B cell (primary cell): Measurements from ENCODE around the gene SLC22A15. TPM values are rescaled to one million over a fixed set of nuclear protein-coding genes. Genes with fewer than 3 reads are reported as not detected.

Experiments used
- ATAC-seq: fragments of 200-7000 bp; cut with Tn5 transposase; one replicate; pipeline ENCODE4 v1.10.0; 2021; ENCODE audit warnings: low read depth, mild to moderate bottlenecking, moderate number of reproducible peaks, moderate library complexity
- CTCF ChIA-PET: fragments of 350-600 bp; sonication (Branson Sonifier 250); formaldehyde crosslinking; loops from one replicate; lab custom pipeline; 2021; ENCODE audit warnings: antibody characterized with exemption, inconsistent platforms; lab: Charles Lee
- POLR2A ChIA-PET: fragments of 350-600 bp; sonication (Branson Sonifier 250); formaldehyde crosslinking; loops from one replicate; lab custom pipeline; 2021; ENCODE audit warnings: antibody characterized with exemption; lab: Charles Lee
- DNase-seq: peaks from one replicate; pipeline ENCODE4 v3.0.0; 2013
- H2AFZ ChIP-seq: 2 replicates; pipeline ENCODE4 v1.6.1; 2012; ENCODE audit warnings: mild to moderate bottlenecking, low read depth, low read length; ENCODE audit not compliant: insufficient read depth, poor library complexity, severe bottlenecking
- H3K27ac ChIP-seq, 2 donors: 1 replicate in 1 of 2; 2 replicates in 1 of 2; pipeline ENCODE4 v1.5.1; 2012 to 2013; ENCODE audit warnings: low read length in 2 of 2, mild to moderate bottlenecking in 2 of 2, moderate library complexity in 1 of 2
- H3K27me3 ChIP-seq, 4 experiments: fragments of 200-600 bp in 1 of 4; sonication (generic) in 1 of 4; replicated peaks in 1 of 4; 1 replicate in 2 of 4; 2 replicates in 2 of 4; pipeline versions ENCODE4 v1.6.1 to v1.7.0; 2013 to 2016; ENCODE audit warnings: low read length in 3 of 4, mild to moderate bottlenecking in 2 of 4, mixed read lengths in 1 of 4, moderate library complexity in 1 of 4; ENCODE audit not compliant: insufficient read depth in 4 of 4, control insufficient read depth in 3 of 4; ENCODE audit errors: control extremely low read depth in 1 of 4
- H3K36me3 ChIP-seq, 2 experiments: replicated peaks in 1 of 2; 1 replicate in 1 of 2; 2 replicates in 1 of 2; pipeline versions ENCODE4 v1.6.1 to v1.7.1; 2013; ENCODE audit warnings: low read length in 1 of 2; ENCODE audit not compliant: insufficient read depth in 2 of 2, control insufficient read depth in 1 of 2; ENCODE audit errors: control extremely low read depth in 1 of 2, extremely low read depth in 1 of 2
- H3K4me1 ChIP-seq, 2 donors: fragments of 200-600 bp in 1 of 2; sonication (generic) in 1 of 2; 1 replicate in 1 of 2; 2 replicates in 1 of 2; pipeline versions ENCODE4 v1.5.1 to v1.6.1; 2013 to 2017; ENCODE audit warnings: low read length in 2 of 2; ENCODE audit not compliant: control insufficient read depth in 2 of 2, insufficient read depth in 2 of 2
- H3K4me2 ChIP-seq: replicated peaks from 2 replicates; pipeline ENCODE3; 2012; ENCODE audit warnings: mild to moderate bottlenecking, low read depth, low read length; ENCODE audit not compliant: poor library complexity, severe bottlenecking
- H3K4me3 ChIP-seq, 5 experiments: fragments of 200-600 bp in 1 of 5; sonication (generic) in 1 of 5; 1 replicate in 3 of 5; 2 replicates in 2 of 5; pipeline versions ENCODE4 v1.5.1 to v1.7.0; 2011 to 2016; ENCODE audit warnings: low read length in 4 of 5, mild to moderate bottlenecking in 4 of 5, low read depth in 2 of 5, control low read depth in 1 of 5, moderate library complexity in 1 of 5; ENCODE audit not compliant: insufficient read depth in 1 of 5; ENCODE audit errors: control extremely low read depth in 1 of 5, extremely low read depth in 1 of 5
- H3K79me2 ChIP-seq: fragments of 200-600 bp; sonication (generic); one replicate; pipeline ENCODE4 v1.6.0; 2016; ENCODE audit warnings: low read length; ENCODE audit not compliant: control insufficient read depth, insufficient read depth
- H3K9ac ChIP-seq: fragments of 200-600 bp; sonication (generic); 2 replicates; pipeline ENCODE4 v1.6.1; 2017; ENCODE audit warnings: mild to moderate bottlenecking, low read length, moderate library complexity
- H3K9me3 ChIP-seq, 3 donors: one replicate each; pipeline versions ENCODE4 v1.6.1 to v1.7.1; 2013; ENCODE audit warnings: low read length in 2 of 3; ENCODE audit not compliant: control insufficient read depth in 2 of 3, insufficient read depth in 1 of 3; ENCODE audit errors: control extremely low read depth in 1 of 3
- H4K20me1 ChIP-seq: 2 replicates; pipeline ENCODE4 v1.6.0; 2012; ENCODE audit warnings: mild to moderate bottlenecking, low read length; ENCODE audit not compliant: insufficient read depth, control insufficient read depth, poor library complexity, severe bottlenecking
- H3K27ac Mint-ChIP-seq: one replicate; pipeline ENCODE4 v1.8.0; 2021; ENCODE audit warnings: mixed read lengths
- H3K27me3 Mint-ChIP-seq: one replicate; pipeline ENCODE4 v1.8.0; 2021; ENCODE audit warnings: mixed read lengths
- H3K4me1 Mint-ChIP-seq: one replicate; pipeline ENCODE4 v1.8.0; 2021; ENCODE audit warnings: mixed read lengths
- H3K4me3 Mint-ChIP-seq: one replicate; pipeline ENCODE4 v1.8.0; 2021; ENCODE audit warnings: mixed read lengths
- H3K9me3 Mint-ChIP-seq: one replicate; pipeline ENCODE4 v1.8.0; 2022; ENCODE audit warnings: mixed read lengths; ENCODE audit not compliant: insufficient read depth
- CTCF ChIP-seq: fragments of 200-600 bp; IDR thresholded peaks from one replicate; pipeline ENCODE4 v1.8.0; 2022; ENCODE audit warnings: antibody characterized with exemption, mild to moderate bottlenecking
- EZH2 ChIP-seq: IDR thresholded peaks from 2 replicates; pipeline ENCODE4 v1.6.1; 2012; ENCODE audit warnings: borderline replicate concordance, low read depth, mild to moderate bottlenecking, moderate library complexity, low read length; ENCODE audit not compliant: insufficient read depth, poor library complexity, severe bottlenecking
- WGBS: methylation state at CpG from one replicate; pipeline ENCODE4 v1.1.5; 2013; ENCODE audit warnings: missing lambda C conversion rate; ENCODE audit not compliant: insufficient coverage; 5-methylcytosine and 5-hydroxymethylcytosine counted together
- intact Hi-C: fragments of 100-400 bp; cut with micrococcal nuclease; formaldehyde crosslinking; loops from one replicate; pipeline ENCODE4 v1.10.0; 2022
- polyA plus RNA-seq: library from polyadenylated mRNA; depleted of rRNA; stranded (reverse); fragments of >200 nt; gene quantifications from 2 replicates; pipeline ENCODE4 v1.2.3, GENCODE V29; 2012
- total RNA-seq, 2 donors: library from RNA; stranded (reverse); fragments of 120-200 nt in 1 of 2; gene quantifications; 1 replicate in 1 of 2; 2 replicates in 1 of 2; pipeline versions ENCODE4 v1.2.3 to v1.2.4, GENCODE V29; 2013 to 2022

SLC22A15 gene
- total and polyA plus RNA-seq, 2 donors (not counting 1 experiment from before 2014, with no cell fraction given) = 3.9 to 7.5 TPM

- no peak overlapping the region for H3K27ac ChIP-seq
- H3K27me3 Mint-ChIP-seq = peaks cover 15% of the 10 kb centered on the region
- no peak for ATAC-seq
- H3K79me2 ChIP-seq = no peaks in the 10 kb centered on the region
- CTCF ChIA-PET = no interaction called here
- POLR2A ChIA-PET = no interaction called here
- DNase-seq = no peak
- no peaks in the 10 kb centered on the region for H3K4me1 Mint-ChIP-seq
- H3K4me3 ChIP-seq = no peak overlapping the region
- no peaks in the 10 kb centered on the region for H3K36me3 ChIP-seq
- no peak overlapping the region for H3K27ac Mint-ChIP-seq
- H3K4me3 Mint-ChIP-seq = no peak overlapping the region
- peaks cover 9% of the 10 kb centered on the region for H3K9me3 Mint-ChIP-seq
- no peak overlapping the region for H3K4me2 ChIP-seq
- H3K9me3 ChIP-seq = peaks cover 4 to 14% (median 10%) of the 10 kb centered on the region in 3 donors
- H3K9ac ChIP-seq = no peak overlapping the region
- no peaks in the 10 kb centered on the region for H4K20me1 ChIP-seq
- H2AFZ ChIP-seq = no peak overlapping the region
- intact Hi-C loops = no loop called here
- H3K4me1 ChIP-seq = no peaks in the 10 kb centered on the region
- H3K27me3 ChIP-seq = no peaks in the 10 kb centered on the region
- TF ChIP-seq EZH2 (no peak), CTCF (no peak)
Observed at GRCh38 chr1:116095027-116095426, 118.7 kb downstream of the SLC22A15 start.

- ATAC-seq (no peak), DNase-seq (no peak)
- H3K4me1 ChIP-seq = no peaks in the 10 kb centered on the region
- no peaks in the 10 kb centered on the region for H3K79me2 ChIP-seq
- no peaks in the 10 kb centered on the region for H4K20me1 ChIP-seq
- peaks cover 3 to 10% (median 6%) of the 10 kb centered on the region in 3 donors for H3K9me3 ChIP-seq
- no peak for TF ChIP-seq CTCF
- no peak for TF ChIP-seq EZH2
- intact Hi-C loops = no loop called here
- Mint-ChIP-seq H3K27me3 (peaks cover 15% of the 10 kb centered on the region), H3K27ac (no peak overlapping the region), H3K4me1 (no peaks in the 10 kb centered on the region), H3K9me3 (peaks cover 6% of the 10 kb centered on the region), H3K4me3 (no peak overlapping the region)
- no peak overlapping the region for H3K9ac ChIP-seq
- H3K36me3 ChIP-seq = no peaks in the 10 kb centered on the region
- H3K4me3 ChIP-seq = no peak overlapping the region
- no peak overlapping the region for H3K27ac ChIP-seq
- ChIA-PET CTCF (no interaction called here), POLR2A (no interaction called here)
- WGBS = no CpG with 5 or more reads among the region's 1 CpG
- H2AFZ ChIP-seq = no peak overlapping the region
- no peak overlapping the region for H3K4me2 ChIP-seq
- H3K27me3 ChIP-seq = no peaks in the 10 kb centered on the region
Observed at GRCh38 chr1:116096013-116096618, 119.8 kb downstream of the SLC22A15 start.
